HL-60 (cell line): ENCODE data around the gene EOMES.

Source experiments
- DNase-seq, 2 experiments: peaks; one replicate each; pipeline ENCODE4 v3.0.0-alpha.2; 2010 to 2020; ENCODE audit warnings: low read depth in 1 of 2, low spot score in 1 of 2
- H3K27ac ChIP-seq: fragments of 250-450 bp; sonication (Bioruptor Pico); replicated peaks from 2 replicates; pipeline ENCODE4 v1.5.1; 2020; ENCODE audit warnings: mild to moderate bottlenecking, moderate library complexity
- H3K27me3 ChIP-seq: fragments of 250-450 bp; sonication (Bioruptor Pico); 2 replicates; pipeline ENCODE4 v1.5.1; 2021; ENCODE audit warnings: mild to moderate bottlenecking, moderate library complexity; ENCODE audit not compliant: insufficient read depth, poor library complexity, severe bottlenecking
- H3K4me3 ChIP-seq: replicated peaks from 2 replicates; pipeline ENCODE4 v1.5.1; 2011; ENCODE audit warnings: mild to moderate bottlenecking, control low read depth, low read length; ENCODE audit not compliant: insufficient read depth
- CTCF ChIP-seq: IDR thresholded peaks from one replicate; pipeline ENCODE4 v1.5.1; 2011; ENCODE audit warnings: low read length, control low read depth, inconsistent platforms; ENCODE audit not compliant: insufficient read depth
- GABPA ChIP-seq: IDR thresholded peaks from 2 replicates; pipeline ENCODE4 v1.6.1; 2012; ENCODE audit warnings: low read depth
- POLR2AphosphoS5 ChIP-seq: IDR thresholded peaks from 2 replicates; pipeline ENCODE4 v1.6.1; 2012; ENCODE audit warnings: low read depth
- REST ChIP-seq: IDR thresholded peaks from 2 replicates; pipeline ENCODE4 v1.6.1; 2012; ENCODE audit warnings: low read depth; ENCODE audit not compliant: insufficient replicate concordance
- SPI1 ChIP-seq: IDR thresholded peaks from 2 replicates; pipeline ENCODE4 v1.6.1; 2012; ENCODE audit warnings: low read depth, mild to moderate bottlenecking, borderline replicate concordance

Gene EOMES

DNA sequence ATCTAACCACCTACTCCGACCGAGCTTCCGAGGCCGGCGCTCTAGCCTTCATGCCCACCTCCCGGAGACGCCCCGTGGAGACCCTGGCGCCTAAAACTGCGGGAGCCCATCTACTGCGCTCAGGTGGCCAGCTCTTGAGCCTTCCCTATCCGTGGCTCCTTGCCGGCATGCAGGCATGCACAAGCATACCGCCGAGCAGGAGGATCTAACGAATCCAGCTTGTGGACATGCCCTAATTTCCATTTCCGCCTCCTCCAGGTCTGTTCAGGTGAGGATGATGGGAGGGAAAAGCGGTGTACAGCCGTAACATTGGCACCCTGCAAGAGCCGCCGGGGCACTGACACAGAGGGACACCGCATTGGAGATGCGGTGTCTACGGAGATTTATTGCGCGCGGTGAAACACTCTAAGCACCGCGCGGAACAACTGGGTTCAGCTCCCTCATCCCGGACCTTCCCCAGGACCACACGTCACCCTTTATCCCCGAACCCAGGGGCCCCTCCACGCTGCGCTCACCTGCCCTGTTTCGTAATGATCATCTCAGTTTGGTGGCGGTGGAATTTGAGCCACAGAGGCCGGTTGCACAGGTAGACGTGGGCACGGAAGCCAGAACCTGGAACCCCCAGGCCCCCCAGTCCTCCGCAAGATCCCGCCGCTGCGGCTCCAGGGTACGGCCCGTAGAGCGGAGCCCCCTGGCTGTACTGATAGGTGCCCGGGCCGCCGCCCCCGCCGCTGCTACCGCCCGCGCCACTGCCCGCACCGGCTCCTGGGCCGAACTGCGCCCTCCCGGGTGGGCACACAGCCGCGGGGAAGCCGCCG, 1.0 kb downstream of the EOMES start:
- no peak for DNase-seq
- Histone ChIP-seq H3K4me3 (peak overlapping the region; percentile 55), H3K27ac (no peak overlapping the region), H3K27me3 (peaks cover 71% of the 10 kb centered on the region)
- no peak for TF ChIP-seq GABPA

- Histone ChIP-seq H3K27ac (no peak overlapping the region), H3K27me3 (peaks cover 69% of the 10 kb centered on the region), H3K4me3 (no peak overlapping the region)
- TF ChIP-seq CTCF = no peak
- TF ChIP-seq SPI1 = no peak
- TF ChIP-seq REST = no peak
- TF ChIP-seq GABPA = no peak
- no peak for TF ChIP-seq POLR2AphosphoS5
- no peak for DNase-seq
Measured at GRCh38 chr3:27719314-27720003, 2.7 kb downstream of the EOMES start.

GRCh38 chr3:27718459-27718858, 3.7 kb downstream of the EOMES start:
- TF ChIP-seq REST = no peak
- no peak for TF ChIP-seq CTCF
- no peak for TF ChIP-seq POLR2AphosphoS5
- TF ChIP-seq GABPA = no peak
- no peak for TF ChIP-seq SPI1
- DNase-seq = no peak
- H3K4me3 ChIP-seq = no peak overlapping the region
- H3K27ac ChIP-seq = no peak overlapping the region
- peaks cover 69% of the 10 kb centered on the region for H3K27me3 ChIP-seq

GRCh38 chr3:27717200-27717852, 4.8 kb downstream of the EOMES start:
- no peak for TF ChIP-seq POLR2AphosphoS5
- no peak for TF ChIP-seq GABPA
- TF ChIP-seq SPI1 = no peak
- TF ChIP-seq REST = no peak
- no peak for TF ChIP-seq CTCF
- peaks cover 71% of the 10 kb centered on the region for H3K27me3 ChIP-seq
- no peak overlapping the region for H3K4me3 ChIP-seq
- no peak for DNase-seq
- H3K27ac ChIP-seq = no peak overlapping the region
